Body of pancreas (tissue), 4 donors: ENCODE measurements around the gene LAMTOR5.
"Not testable (repeated sequence)": the region's sequence is repeated elsewhere in the genome, so short reads cannot be mapped to it uniquely, and the experiment has no call there.

Experiments
- POLR2A ChIP-seq, 3 donors: fragments of 450-650 bp; IDR thresholded peaks; one replicate each; pipeline ENCODE4 v1.6.1; 2016; ENCODE audit warnings: antibody characterized with exemption in 3 of 3, mild to moderate bottlenecking in 2 of 3
- TF ChIP-seq, protein P1 (sequence below), 7 experiments: fragments of 450-650 bp in 4 of 7; fragments of 200-600 bp in 3 of 7; sonication (generic) in 3 of 7; IDR thresholded peaks; one replicate each; pipeline ENCODE4 v1.5.1; 2016 to 2019; ENCODE audit warnings: antibody characterized with exemption in 7 of 7

DNA sequence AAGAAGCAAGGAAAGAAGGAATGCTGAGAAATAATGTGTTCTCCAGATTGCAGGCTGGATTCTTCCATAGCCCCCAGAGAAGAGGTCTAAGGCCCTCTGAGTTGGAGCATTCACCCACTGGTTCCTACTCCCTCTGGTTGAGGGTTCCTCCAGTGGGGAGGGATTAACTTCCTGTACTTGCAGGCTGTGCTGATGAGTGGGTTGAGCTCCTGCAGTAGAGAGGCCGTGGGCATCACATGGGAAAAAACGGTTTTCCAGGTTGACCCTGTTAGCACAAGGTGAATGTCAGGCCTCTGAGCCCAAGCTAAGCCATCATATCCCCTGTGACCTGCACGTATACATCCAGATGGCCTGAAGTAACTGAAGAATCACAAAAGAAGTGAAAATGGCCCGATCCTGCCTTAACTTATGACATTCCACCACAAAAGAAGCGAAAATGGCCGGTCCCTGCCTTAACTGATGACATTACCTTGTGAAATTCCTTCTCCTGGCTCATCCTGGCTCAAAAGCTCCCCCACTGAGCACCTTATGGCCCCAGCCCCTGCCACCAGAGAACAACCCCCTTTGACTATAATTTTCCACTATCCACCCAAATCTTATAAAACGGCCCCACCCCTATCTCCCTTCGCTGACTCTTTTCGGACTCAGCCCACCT, 30.3 kb upstream of the LAMTOR5 start:
- TF ChIP-seq, protein P1, sequence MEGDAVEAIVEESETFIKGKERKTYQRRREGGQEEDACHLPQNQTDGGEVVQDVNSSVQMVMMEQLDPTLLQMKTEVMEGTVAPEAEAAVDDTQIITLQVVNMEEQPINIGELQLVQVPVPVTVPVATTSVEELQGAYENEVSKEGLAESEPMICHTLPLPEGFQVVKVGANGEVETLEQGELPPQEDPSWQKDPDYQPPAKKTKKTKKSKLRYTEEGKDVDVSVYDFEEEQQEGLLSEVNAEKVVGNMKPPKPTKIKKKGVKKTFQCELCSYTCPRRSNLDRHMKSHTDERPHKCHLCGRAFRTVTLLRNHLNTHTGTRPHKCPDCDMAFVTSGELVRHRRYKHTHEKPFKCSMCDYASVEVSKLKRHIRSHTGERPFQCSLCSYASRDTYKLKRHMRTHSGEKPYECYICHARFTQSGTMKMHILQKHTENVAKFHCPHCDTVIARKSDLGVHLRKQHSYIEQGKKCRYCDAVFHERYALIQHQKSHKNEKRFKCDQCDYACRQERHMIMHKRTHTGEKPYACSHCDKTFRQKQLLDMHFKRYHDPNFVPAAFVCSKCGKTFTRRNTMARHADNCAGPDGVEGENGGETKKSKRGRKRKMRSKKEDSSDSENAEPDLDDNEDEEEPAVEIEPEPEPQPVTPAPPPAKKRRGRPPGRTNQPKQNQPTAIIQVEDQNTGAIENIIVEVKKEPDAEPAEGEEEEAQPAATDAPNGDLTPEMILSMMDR (IDR thresholded peaks at IDR 0.05): not testable (repeated sequence)
- not testable (repeated sequence) for TF ChIP-seq POLR2A (IDR thresholded peaks at IDR 0.05)
